Epithelial cell of esophagus (primary cell): ENCODE measurements around the gene ATG7.
"Not testable (repeated sequence)": the region's sequence is repeated elsewhere in the genome, so short reads cannot be mapped to it uniquely, and the experiment has no call there.

ENCODE experiments used
- DNase-seq: peaks from one replicate; pipeline ENCODE4 v3.0.0; 2010; ENCODE audit warnings: low read depth
- H3K4me3 ChIP-seq: 2 replicates; pipeline ENCODE4 v1.5.1; 2011; ENCODE audit warnings: mild to moderate bottlenecking, low read length, control low read depth
- CTCF ChIP-seq: IDR thresholded peaks from 2 replicates; pipeline ENCODE4 v1.5.1; 2011; ENCODE audit warnings: low read depth, mild to moderate bottlenecking, low read length, control low read depth, inconsistent platforms; ENCODE audit not compliant: insufficient read depth; ENCODE audit errors: missing control alignments

ATG7 gene

GRCh38 chr3:11478167-11478566, 206.0 kb downstream of the ATG7 start:
- no peak for TF ChIP-seq CTCF
- no peak overlapping the region for H3K4me3 ChIP-seq
- peak; percentile 43 for DNase-seq

- no peak for DNase-seq
- H3K4me3 ChIP-seq, result no peak overlapping the region
- TF ChIP-seq CTCF, result no peak
Measured at GRCh38 chr3:11479221-11479620, 207.0 kb downstream of the ATG7 start.

- no peak overlapping the region for H3K4me3 ChIP-seq
- DNase-seq, result no peak
- no peak for TF ChIP-seq CTCF
Measured at GRCh38 chr3:11480663-11481298, 208.6 kb downstream of the ATG7 start.

- no peak overlapping the region for H3K4me3 ChIP-seq
- DNase-seq, result no peak
- no peak for TF ChIP-seq CTCF
Measured at GRCh38 chr3:11481556-11481955, 209.4 kb downstream of the ATG7 start.

- no peak for TF ChIP-seq CTCF
- DNase-seq, result no peak
- H3K4me3 ChIP-seq, result no peak overlapping the region
Measured at GRCh38 chr3:11482021-11482420, 209.8 kb downstream of the ATG7 start.

- DNase-seq, H3K4me3 ChIP-seq: not testable (repeated sequence)
Measured at GRCh38 chr3:11488356-11488755, 216.2 kb downstream of the ATG7 start.

- no peak for DNase-seq
- no peak overlapping the region for H3K4me3 ChIP-seq
- TF ChIP-seq CTCF, result no peak
Measured at GRCh38 chr3:11494131-11494916, 222.1 kb downstream of the ATG7 start.
